ENCODE data around the gene COX20. TPM values are rescaled to one million over a fixed set of nuclear protein-coding genes. Genes with fewer than 3 reads are reported as not detected.

The COX20 gene
- polyA plus RNA-seq, 1 donor (not counting 4 experiments of a cell fraction or from before 2014, with no cell fraction given), result 66.1 TPM

DNA sequence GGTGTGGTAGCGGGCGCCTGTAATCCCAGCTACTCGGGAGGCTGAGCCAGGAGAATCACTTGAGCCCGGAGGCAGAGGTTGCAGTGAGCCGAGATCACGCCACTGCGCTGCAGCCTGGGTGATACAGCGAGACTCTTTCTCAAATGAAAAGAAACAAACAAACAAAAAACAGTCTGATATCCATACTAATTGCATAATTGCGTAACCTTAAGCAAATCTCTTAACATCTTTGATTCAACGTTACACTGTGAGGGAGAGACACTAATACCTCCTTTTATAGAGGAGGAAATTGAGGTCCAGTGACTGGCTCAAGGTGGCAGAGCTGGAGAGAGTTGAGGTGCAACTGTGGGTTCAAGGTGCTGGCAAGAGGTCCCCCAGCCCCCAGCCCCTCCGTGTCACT lies 12.6 kb upstream of the COX20 start:
- H3K9me3 ChIP-seq (ENCODE audit: control insufficient read depth, low read depth, low read length), result no peaks in the 10 kb centered on the region
- no peaks in the 10 kb centered on the region for H3K4me1 ChIP-seq (ENCODE audit: control insufficient read depth, extremely low read depth, insufficient read depth, low read length)
- DNase-seq (ENCODE audit: low read depth, low spot score) (no peak), FAIRE-seq (no peak)
- no peaks in the 10 kb centered on the region for H3K79me2 ChIP-seq (ENCODE audit: control insufficient read depth, insufficient read depth, low read length)
- H3K4me2 ChIP-seq (ENCODE audit: control insufficient read depth, extremely low read depth, insufficient read depth, low read depth, low read length), result no peak overlapping the region
- H3K9ac ChIP-seq (ENCODE audit: control insufficient read depth, extremely low read depth, insufficient read depth, low read length), result no peak overlapping the region
- no peaks in the 10 kb centered on the region for H4K20me1 ChIP-seq (ENCODE audit: control insufficient read depth, extremely low read depth, insufficient read depth, low read length)
- H2AFZ ChIP-seq (ENCODE audit: control insufficient read depth, low read length), result no peak overlapping the region
- H3K27ac ChIP-seq (ENCODE audit: control insufficient read depth, insufficient read depth, low read length), result no peak overlapping the region
- H3K36me3 ChIP-seq (ENCODE audit: control insufficient read depth in 2 of 2, extremely low read depth in 1 of 2, insufficient read depth in 2 of 2, low read length in 2 of 2), result no peaks in the 10 kb centered on the region
- dilution Hi-C loops (cut with MboI; ENCODE audit: extremely low pct_ligation_motif_present, low sequenced_read_pairs), result no loop called here
- no peak overlapping the region for H3K4me3 ChIP-seq (ENCODE audit: control insufficient read depth in 2 of 3, extremely low read depth in 1 of 3, insufficient read depth in 2 of 3, low read depth in 1 of 3, low read length in 3 of 3)
- TF ChIP-seq EZH2 (IDR thresholded peaks at IDR 0.05; ENCODE audit: low read length), result no peak
- TF ChIP-seq, protein P1, sequence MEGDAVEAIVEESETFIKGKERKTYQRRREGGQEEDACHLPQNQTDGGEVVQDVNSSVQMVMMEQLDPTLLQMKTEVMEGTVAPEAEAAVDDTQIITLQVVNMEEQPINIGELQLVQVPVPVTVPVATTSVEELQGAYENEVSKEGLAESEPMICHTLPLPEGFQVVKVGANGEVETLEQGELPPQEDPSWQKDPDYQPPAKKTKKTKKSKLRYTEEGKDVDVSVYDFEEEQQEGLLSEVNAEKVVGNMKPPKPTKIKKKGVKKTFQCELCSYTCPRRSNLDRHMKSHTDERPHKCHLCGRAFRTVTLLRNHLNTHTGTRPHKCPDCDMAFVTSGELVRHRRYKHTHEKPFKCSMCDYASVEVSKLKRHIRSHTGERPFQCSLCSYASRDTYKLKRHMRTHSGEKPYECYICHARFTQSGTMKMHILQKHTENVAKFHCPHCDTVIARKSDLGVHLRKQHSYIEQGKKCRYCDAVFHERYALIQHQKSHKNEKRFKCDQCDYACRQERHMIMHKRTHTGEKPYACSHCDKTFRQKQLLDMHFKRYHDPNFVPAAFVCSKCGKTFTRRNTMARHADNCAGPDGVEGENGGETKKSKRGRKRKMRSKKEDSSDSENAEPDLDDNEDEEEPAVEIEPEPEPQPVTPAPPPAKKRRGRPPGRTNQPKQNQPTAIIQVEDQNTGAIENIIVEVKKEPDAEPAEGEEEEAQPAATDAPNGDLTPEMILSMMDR (optimal IDR thresholded peaks at IDR 0.05 in 1 of 3, IDR thresholded peaks at IDR 0.05 in 1 of 3, conservative IDR thresholded peaks at IDR 0.05 in 1 of 3; ENCODE audit: extremely low read depth in 1 of 3, insufficient read depth in 2 of 3, low read length in 3 of 3), result no peak
- no peaks in the 10 kb centered on the region for H3K9me1 ChIP-seq (ENCODE audit: control insufficient read depth, extremely low read depth, insufficient read depth, low read length)
- H3K27me3 ChIP-seq (ENCODE audit: control insufficient read depth, extremely low read depth, insufficient read depth, low read length), result no peaks in the 10 kb centered on the region

DNA sequence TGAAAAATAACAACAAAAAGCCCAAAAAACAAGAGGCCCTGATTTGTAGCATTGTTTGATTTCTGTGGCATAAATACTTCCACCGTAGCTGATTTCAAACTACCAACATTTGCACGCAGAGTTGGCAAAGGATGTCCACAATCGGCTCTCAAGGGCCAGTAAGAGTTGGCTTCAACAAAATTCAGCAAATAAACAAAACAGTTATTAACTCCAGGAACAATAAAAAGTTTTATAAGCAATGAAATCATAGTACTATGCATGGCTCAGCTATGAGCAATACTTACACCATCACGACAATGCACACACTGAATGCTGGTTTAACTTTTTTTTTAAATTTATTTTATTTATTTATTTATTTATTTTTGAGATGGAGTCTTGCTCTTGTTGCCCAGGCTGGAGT lies 8.7 kb upstream of the COX20 start:
- Histone ChIP-seq H3K9ac (ENCODE audit: control insufficient read depth, extremely low read depth, insufficient read depth, low read length) (no peak overlapping the region), H3K4me3 (ENCODE audit: control insufficient read depth in 2 of 3, extremely low read depth in 1 of 3, insufficient read depth in 2 of 3, low read depth in 1 of 3, low read length in 3 of 3) (no peak overlapping the region), H2AFZ (ENCODE audit: control insufficient read depth, low read length) (no peak overlapping the region), H3K4me1 (ENCODE audit: control insufficient read depth, extremely low read depth, insufficient read depth, low read length) (no peaks in the 10 kb centered on the region), H3K27me3 (ENCODE audit: control insufficient read depth, extremely low read depth, insufficient read depth, low read length) (no peaks in the 10 kb centered on the region), H3K27ac (ENCODE audit: control insufficient read depth, insufficient read depth, low read length) (no peak overlapping the region), H3K4me2 (ENCODE audit: control insufficient read depth, extremely low read depth, insufficient read depth, low read depth, low read length) (no peak overlapping the region), H3K79me2 (ENCODE audit: control insufficient read depth, insufficient read depth, low read length) (no peaks in the 10 kb centered on the region), H3K9me1 (ENCODE audit: control insufficient read depth, extremely low read depth, insufficient read depth, low read length) (no peaks in the 10 kb centered on the region), H4K20me1 (ENCODE audit: control insufficient read depth, extremely low read depth, insufficient read depth, low read length) (no peaks in the 10 kb centered on the region), H3K9me3 (ENCODE audit: control insufficient read depth, low read depth, low read length) (no peaks in the 10 kb centered on the region), H3K36me3 (ENCODE audit: control insufficient read depth in 2 of 2, extremely low read depth in 1 of 2, insufficient read depth in 2 of 2, low read length in 2 of 2) (no peaks in the 10 kb centered on the region)
- DNase-seq (ENCODE audit: low read depth, low spot score) (no peak), FAIRE-seq (no peak)
- dilution Hi-C loops (cut with MboI; ENCODE audit: extremely low pct_ligation_motif_present, low sequenced_read_pairs), result no loop called here
- no peak for TF ChIP-seq EZH2 (IDR thresholded peaks at IDR 0.05; ENCODE audit: low read length)
- TF ChIP-seq, protein P1 (optimal IDR thresholded peaks at IDR 0.05 in 1 of 3, IDR thresholded peaks at IDR 0.05 in 1 of 3, conservative IDR thresholded peaks at IDR 0.05 in 1 of 3; ENCODE audit: extremely low read depth in 1 of 3, insufficient read depth in 2 of 3, low read length in 3 of 3), result no peak

All from keratinocyte (primary cell).